HAP-1 (cell line): ENCODE measurements around the gene UBE2E3.
"Not testable (repeated sequence)": the region's sequence is repeated elsewhere in the genome, so short reads cannot be mapped to it uniquely, and the experiment has no call there.

Source experiments
- DNase-seq, 2 experiments: peaks; one replicate each; pipeline ENCODE4 v3.0.0-alpha.2; 2016 to 2020; ENCODE audit warnings: low spot score in 2 of 2
- H3K27me3 ChIP-seq: fragments of 250-450 bp; sonication (Bioruptor Pico); 2 replicates; pipeline ENCODE4 v1.5.1; 2020; ENCODE audit warnings: low read depth, mild to moderate bottlenecking, moderate library complexity
- H3K36me3 ChIP-seq: fragments of 250-450 bp; sonication (Bioruptor Pico); replicated peaks from 2 replicates; pipeline ENCODE4 v1.5.1; 2020; ENCODE audit warnings: mild to moderate bottlenecking
- H3K4me1 ChIP-seq: fragments of 250-450 bp; sonication (Bioruptor Pico); 2 replicates; pipeline ENCODE4 v1.5.1; 2020; ENCODE audit warnings: mild to moderate bottlenecking
- H3K4me3 ChIP-seq: fragments of 250-450 bp; sonication (Bioruptor Pico); 2 replicates; pipeline ENCODE4 v1.5.1; 2020; ENCODE audit warnings: mild to moderate bottlenecking, moderate library complexity
- H3K9me3 ChIP-seq: fragments of 250-450 bp; sonication (Bioruptor Pico); 2 replicates; pipeline ENCODE4 v1.5.1; 2020; ENCODE audit warnings: mild to moderate bottlenecking, moderate library complexity
- in situ Hi-C: fragments of 300-500 bp; cut with MboI; formaldehyde crosslinking; loops from 3 replicates; pipeline ENCODE4 v1.14.3; 2020; ENCODE audit warnings: low sequenced_read_pairs, inconsistent platforms, mixed read lengths

Gene UBE2E3

DNA sequence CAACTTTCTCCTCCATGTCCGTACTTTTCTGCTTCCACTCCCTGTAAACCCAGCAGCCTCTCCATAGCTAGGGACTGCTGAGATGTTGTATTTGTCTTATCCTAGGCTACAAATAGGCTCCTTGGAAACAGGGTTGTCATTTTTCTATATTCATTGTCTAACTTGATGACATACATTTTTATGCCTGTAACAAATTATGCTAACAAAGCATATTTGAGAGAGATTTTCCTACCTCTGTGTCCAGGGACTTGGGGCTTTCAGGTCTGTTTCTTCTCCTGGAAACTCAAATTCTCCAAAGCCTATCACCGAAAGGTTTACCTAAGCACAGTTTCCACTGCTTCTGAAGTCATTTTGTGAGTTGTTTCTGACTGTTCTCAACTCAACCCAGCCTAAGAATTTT lies 102.7 kb downstream of the UBE2E3 start:
- no peaks in the 10 kb centered on the region for H3K9me3 ChIP-seq
- no peaks in the 10 kb centered on the region for H3K4me1 ChIP-seq
- DNase-seq = no peak
- no peaks in the 10 kb centered on the region; the same call in 1 of the 2 replicates for H3K36me3 ChIP-seq
- H3K4me3 ChIP-seq = no peak overlapping the region
- in situ Hi-C loops = loop anchor here (25.0 kb wide), 1 partner anchor 629 kb away; no protein-coding TSS in a partner anchor
- no peaks in the 10 kb centered on the region for H3K27me3 ChIP-seq

DNA sequence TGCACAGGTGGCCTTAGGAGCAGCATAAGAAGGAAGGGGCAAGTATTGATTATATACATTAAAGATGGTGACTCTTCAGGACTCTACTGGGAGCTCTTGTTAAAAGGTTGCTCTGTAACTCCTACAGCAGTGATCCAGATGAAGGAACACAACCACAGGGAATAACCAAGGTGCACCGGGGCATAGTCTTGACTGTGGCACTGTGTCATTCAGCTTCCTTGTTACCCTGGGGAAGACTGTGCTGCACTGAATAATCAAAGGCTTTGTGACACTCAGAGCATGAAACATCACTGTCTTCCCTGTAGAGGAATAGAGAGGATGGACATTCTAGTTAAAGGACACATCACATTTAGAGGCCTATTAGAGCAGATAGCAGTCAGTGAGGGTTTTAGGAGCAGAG lies 105.3 kb downstream of the UBE2E3 start:
- in situ Hi-C loops = loop anchor here (25.0 kb wide), 1 partner anchor 627 kb away; no protein-coding TSS in a partner anchor

DNA sequence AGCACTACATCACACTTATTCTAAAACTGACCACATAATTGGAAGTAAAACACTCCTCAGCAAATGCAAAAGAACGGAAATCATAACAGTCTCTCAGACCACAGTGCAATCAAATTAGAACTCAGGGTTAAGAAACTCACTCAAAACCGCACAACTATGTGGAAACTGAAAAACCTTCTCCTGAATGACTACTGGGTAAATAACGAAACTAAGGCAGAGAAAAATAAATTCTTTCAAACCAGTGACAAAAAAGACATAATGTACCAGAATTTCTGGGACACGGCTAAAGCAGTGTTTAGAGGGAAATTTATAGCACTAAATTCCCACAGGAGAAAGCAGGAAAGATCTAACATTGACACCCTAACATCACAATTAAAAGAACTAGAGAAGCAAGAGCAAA lies 111.5 kb downstream of the UBE2E3 start:
- H3K27me3 ChIP-seq, H3K9me3 ChIP-seq, DNase-seq, H3K4me1 ChIP-seq, H3K4me3 ChIP-seq, H3K36me3 ChIP-seq: not testable (repeated sequence)
- in situ Hi-C loops = loop anchor here (25.0 kb wide), 1 partner anchor 620 kb away; no protein-coding TSS in a partner anchor

More for the DNA sequence above, 105.3 kb downstream of the UBE2E3 start:
- no peaks in the 10 kb centered on the region for H3K36me3 ChIP-seq
- no peaks in the 10 kb centered on the region for H3K27me3 ChIP-seq
- H3K9me3 ChIP-seq = no peaks in the 10 kb centered on the region
- DNase-seq = no peak
- no peaks in the 10 kb centered on the region for H3K4me1 ChIP-seq
- H3K4me3 ChIP-seq = no peak overlapping the region

DNA sequence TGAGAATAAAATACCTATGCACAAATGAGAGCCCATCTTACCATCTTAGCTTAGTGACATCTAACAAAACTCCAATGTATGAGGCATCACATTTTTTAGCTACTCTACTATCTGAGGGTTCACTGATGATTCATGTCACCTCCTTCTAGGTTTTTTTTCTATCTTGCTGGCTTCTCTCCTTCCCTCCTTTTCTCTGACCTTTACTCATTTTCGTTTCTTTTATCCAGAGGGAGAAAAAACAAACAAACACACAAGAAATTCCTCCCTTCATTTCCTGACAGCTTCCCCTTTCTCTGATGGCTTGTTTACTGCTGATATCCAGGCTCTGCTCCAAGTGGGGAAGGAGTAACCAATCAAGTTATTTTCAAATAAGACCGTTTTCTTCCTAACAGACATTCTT lies 115.1 kb downstream of the UBE2E3 start:
- H3K9me3 ChIP-seq = 0 out of 2 replicates have a peak, but pooled peaks cover 3% of the 10 kb centered on the region
- no peaks in the 10 kb centered on the region for H3K4me1 ChIP-seq
- H3K27me3 ChIP-seq = no peaks in the 10 kb centered on the region
- H3K36me3 ChIP-seq = no peaks in the 10 kb centered on the region
- DNase-seq = no peak
- no peak overlapping the region for H3K4me3 ChIP-seq
- in situ Hi-C loops = loop anchor here (25.0 kb wide), 1 partner anchor 617 kb away; no protein-coding TSS in a partner anchor

DNA sequence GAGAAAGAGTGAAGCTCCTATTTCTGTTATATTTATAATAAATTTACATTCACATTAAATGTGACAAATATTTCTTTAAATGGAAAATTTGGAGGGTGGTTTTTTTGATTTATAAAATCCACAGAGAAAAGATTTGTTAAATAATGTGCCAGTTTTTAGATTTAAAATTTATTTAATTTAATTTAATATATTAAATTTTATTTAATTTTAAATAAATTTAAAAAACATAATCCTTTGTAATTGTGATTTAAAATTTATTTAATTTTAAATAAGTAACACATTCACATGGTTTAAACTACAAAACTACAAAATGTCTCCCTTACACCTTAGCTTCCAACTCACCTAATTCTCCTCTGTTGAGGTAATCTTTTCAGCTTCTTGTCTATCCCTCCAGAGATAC lies 123.3 kb downstream of the UBE2E3 start:
- no peaks in the 10 kb centered on the region for H3K36me3 ChIP-seq
- in situ Hi-C loops = loop anchor here (25.0 kb wide), 1 partner anchor 359 kb away; the partner anchor contains the start of gene ITGA4

DNA sequence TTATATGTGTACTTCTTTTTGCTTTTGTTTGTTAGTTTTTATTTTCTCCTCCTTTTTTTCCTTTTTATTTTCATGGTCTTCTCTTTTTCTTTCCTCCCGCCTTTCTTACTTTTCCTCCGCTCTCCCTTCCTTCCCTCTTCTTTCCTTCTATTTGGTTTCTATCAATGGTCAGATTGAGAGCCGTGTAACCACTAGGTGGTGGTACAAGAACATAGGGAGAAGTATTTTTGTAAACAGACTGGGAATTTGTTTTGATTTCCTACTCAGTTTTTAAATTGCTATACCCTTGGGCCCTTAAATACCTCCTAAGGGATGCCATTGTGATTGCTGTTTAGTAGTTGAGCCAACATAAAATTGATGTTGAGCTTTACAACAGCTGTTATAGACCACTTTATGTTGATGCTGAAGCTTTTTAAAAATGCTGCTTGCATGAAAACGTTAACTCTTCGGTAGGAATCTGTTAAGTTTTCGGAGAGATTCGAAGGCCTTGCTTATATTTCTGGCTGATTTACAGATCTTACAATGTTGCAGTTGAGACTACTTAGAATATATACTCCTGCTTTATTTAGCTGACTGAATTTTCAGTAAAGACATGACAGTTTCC lies 124.2 kb downstream of the UBE2E3 start:
- peak; percentile 29 to 66 for DNase-seq
- no peaks in the 10 kb centered on the region for H3K9me3 ChIP-seq
- H3K4me1 ChIP-seq = no peaks in the 10 kb centered on the region
- H3K36me3 ChIP-seq = no peaks in the 10 kb centered on the region
- no peaks in the 10 kb centered on the region for H3K27me3 ChIP-seq
- in situ Hi-C loops = loop anchor here (25.0 kb wide), 1 partner anchor 358 kb away; the partner anchor contains the start of gene ITGA4
- H3K4me3 ChIP-seq = no peak overlapping the region

More for the DNA sequence above, 123.3 kb downstream of the UBE2E3 start:
- no peak for DNase-seq
- Histone ChIP-seq H3K9me3 (no peaks in the 10 kb centered on the region), H3K27me3 (no peaks in the 10 kb centered on the region), H3K4me1 (no peaks in the 10 kb centered on the region), H3K4me3 (no peak overlapping the region)

DNA sequence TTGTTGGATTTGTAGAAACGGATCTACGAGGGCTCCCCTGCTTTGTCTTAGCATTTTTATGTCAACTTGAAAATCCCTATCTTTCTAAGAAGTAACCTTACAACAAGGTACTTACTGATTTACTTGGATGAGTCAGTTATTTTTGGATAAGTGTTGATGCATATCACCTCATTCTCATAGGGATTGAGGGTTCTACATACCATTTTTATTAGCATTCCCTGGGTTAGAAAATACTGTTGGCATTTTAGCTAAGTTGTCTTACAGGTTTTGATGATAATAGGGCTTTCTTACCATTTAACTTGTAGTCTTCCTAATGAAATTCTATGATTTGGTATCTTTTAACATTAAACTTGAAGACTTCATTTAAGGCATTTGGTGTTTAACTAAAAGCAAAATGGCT lies 125.2 kb downstream of the UBE2E3 start:
- Histone ChIP-seq H3K4me1 (no peaks in the 10 kb centered on the region), H3K4me3 (no peak overlapping the region), H3K9me3 (no peaks in the 10 kb centered on the region), H3K36me3 (no peaks in the 10 kb centered on the region), H3K27me3 (no peaks in the 10 kb centered on the region)
- no peak for DNase-seq
- in situ Hi-C loops = loop anchor here (25.0 kb wide), 1 partner anchor 357 kb away; the partner anchor contains the start of gene ITGA4

DNA sequence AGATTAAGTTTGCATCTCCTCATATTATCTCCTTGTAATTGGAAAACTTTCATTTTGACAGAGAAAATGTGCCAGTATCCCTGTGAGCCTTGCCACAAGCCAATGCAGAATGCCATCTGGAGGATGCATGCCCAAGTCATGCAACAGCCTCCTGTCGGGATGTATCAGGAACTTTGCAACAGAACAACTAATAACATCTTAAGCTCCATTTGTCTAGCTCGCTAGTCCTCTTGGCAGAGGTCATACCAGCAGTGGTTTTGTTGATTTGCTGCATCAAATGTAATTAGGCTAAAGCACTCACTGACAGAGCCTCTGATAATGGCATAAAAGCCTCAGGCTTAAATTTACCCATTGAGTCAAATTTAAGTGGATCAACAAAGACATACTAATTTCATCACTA lies 125.8 kb downstream of the UBE2E3 start:
- Histone ChIP-seq H3K27me3 (no peaks in the 10 kb centered on the region), H3K4me3 (no peak overlapping the region), H3K36me3 (no peaks in the 10 kb centered on the region), H3K9me3 (no peaks in the 10 kb centered on the region), H3K4me1 (no peaks in the 10 kb centered on the region)
- DNase-seq = no peak
- in situ Hi-C loops = loop anchor here (25.0 kb wide), 1 partner anchor 356 kb away; the partner anchor contains the start of gene ITGA4

DNA sequence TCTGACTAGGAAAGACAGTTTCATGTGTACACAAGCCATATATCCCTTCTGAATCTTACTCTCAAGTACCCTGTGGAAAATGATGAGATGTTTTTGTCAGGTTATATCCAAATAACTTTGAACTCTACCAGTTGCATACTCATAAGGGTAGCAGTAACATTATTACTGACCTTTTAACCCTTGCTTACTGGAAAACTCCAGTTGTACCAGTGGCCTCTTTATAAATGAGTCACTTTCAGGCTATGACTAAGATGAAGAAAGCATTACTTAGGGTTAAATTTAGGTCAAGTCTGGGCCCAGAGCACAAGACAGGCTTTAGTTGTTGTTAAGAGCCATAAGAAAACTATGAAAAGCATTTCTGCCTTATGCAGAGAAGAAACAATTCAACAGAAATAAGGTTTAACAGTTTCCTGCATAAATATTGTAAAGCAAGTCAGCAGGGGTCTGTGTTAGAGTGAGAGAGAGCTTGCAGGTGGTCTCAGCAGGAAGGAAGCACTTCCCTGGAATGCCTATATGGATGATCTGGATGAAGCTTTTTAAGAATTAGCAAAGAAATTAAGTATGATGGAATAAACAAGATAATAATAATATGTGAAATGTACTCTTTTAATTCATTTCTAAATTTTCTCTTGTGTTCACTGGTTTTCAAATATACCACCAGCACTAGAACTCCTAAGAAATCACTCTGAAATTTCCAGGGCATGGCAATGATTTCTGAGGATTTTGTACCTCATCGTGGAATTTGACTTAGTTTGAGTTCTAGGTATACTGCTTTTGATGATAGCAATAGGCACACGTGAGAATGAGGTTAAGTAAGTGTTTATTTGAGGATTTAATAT lies 126.6 kb downstream of the UBE2E3 start:
- in situ Hi-C loops = loop anchor here (25.0 kb wide), 1 partner anchor 355 kb away; the partner anchor contains the start of gene ITGA4
- no peak for DNase-seq

DNA sequence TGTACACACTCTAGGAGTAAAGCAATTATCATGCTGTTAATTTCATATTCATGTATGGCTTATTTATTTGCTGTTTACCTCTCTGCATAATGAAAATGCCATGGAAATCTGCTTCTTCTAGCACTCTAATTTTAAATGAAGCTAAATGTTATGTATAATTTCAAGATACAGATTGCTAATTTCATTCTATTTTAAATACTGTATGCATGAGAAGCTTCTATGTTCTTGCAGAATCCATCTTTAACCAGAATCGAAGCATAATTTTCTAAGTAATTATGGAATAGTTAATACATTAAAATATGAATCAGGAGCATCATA lies 127.2 kb downstream of the UBE2E3 start:
- Histone ChIP-seq H3K4me3 (no peak overlapping the region), H3K9me3 (no peaks in the 10 kb centered on the region), H3K27me3 (no peaks in the 10 kb centered on the region), H3K4me1 (no peaks in the 10 kb centered on the region), H3K36me3 (no peaks in the 10 kb centered on the region)
- DNase-seq = no peak
- in situ Hi-C loops = loop anchor here (25.0 kb wide), 1 partner anchor 355 kb away; the partner anchor contains the start of gene ITGA4

More for the DNA sequence above, 126.6 kb downstream of the UBE2E3 start:
- Histone ChIP-seq H3K4me1 (no peaks in the 10 kb centered on the region), H3K4me3 (no peak overlapping the region), H3K27me3 (no peaks in the 10 kb centered on the region), H3K36me3 (no peaks in the 10 kb centered on the region), H3K9me3 (no peaks in the 10 kb centered on the region)

DNA sequence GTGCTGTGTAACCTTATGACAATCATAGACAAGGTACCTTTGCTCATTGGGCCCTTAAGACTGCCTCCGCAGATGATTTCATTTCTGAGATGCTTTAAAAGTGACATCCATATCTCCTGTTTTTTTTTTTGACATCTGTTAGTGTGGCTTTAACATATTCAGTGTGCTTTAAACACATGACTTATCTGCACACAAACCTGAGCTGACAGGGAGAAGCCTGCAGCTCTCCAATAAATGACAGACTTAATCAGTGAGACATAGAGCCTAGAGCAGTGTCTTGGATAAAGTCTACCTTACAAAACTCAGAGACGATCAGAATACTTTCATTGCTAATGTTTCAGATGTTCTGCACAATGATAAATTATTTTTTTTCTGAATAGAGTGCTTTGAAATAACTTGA lies 130.7 kb downstream of the UBE2E3 start:
- no peaks in the 10 kb centered on the region for H3K9me3 ChIP-seq
- H3K4me1 ChIP-seq = no peaks in the 10 kb centered on the region
- no peak overlapping the region for H3K4me3 ChIP-seq
- in situ Hi-C loops = loop anchor here (25.0 kb wide), 1 partner anchor 351 kb away; the partner anchor contains the start of gene ITGA4
- no peaks in the 10 kb centered on the region for H3K36me3 ChIP-seq
- DNase-seq = no peak
- no peaks in the 10 kb centered on the region for H3K27me3 ChIP-seq

DNA sequence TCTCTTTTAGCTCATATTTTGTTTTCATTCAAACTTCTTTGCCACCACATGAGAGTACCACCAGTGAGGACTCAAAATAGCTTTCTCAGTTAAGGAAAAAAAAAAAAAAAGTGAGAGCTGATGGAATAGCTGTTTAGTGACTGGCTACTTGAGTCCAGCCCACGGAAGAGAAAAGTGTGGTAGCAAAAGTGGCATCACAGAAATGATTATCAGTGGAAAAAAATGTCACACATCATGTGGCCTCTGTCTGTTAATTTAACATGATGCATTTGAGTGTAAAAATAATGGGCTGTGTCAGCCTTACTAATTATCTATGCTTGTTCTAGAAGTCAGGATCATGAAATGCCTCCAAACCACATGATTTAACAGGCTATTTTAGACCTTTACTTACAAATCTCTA lies 132.5 kb downstream of the UBE2E3 start:
- no peaks in the 10 kb centered on the region for H3K9me3 ChIP-seq
- DNase-seq = no peak
- in situ Hi-C loops = loop anchor here (25.0 kb wide), 1 partner anchor 349 kb away; the partner anchor contains the start of gene ITGA4
- no peaks in the 10 kb centered on the region for H3K4me1 ChIP-seq
- H3K27me3 ChIP-seq = no peaks in the 10 kb centered on the region
- no peaks in the 10 kb centered on the region for H3K36me3 ChIP-seq
- no peak overlapping the region for H3K4me3 ChIP-seq
